Chondrocyte (in vitro differentiated cells): ENCODE results near the gene PIM3. TPM values are rescaled to one million over a fixed set of nuclear protein-coding genes. Genes with fewer than 3 reads are reported as not detected.
"Not testable (repeated sequence)": the region's sequence is repeated elsewhere in the genome, so short reads cannot be mapped to it uniquely, and the experiment has no call there.

Experiments used
- DNase-seq: peaks from one replicate; pipeline ENCODE4 v3.0.0; 2021; ENCODE audit warnings: mixed read lengths, low spot score
- H3K27ac Mint-ChIP-seq: one replicate; pipeline ENCODE4 v1.8.0; 2021; ENCODE audit warnings: mild to moderate bottlenecking, moderate library complexity, mixed read lengths; ENCODE audit not compliant: unreplicated experiment
- H3K27me3 Mint-ChIP-seq: 2 replicates; pipeline ENCODE4 v1.8.0; 2021; ENCODE audit warnings: low read depth, mixed read lengths
- H3K36me3 Mint-ChIP-seq: 2 replicates; pipeline ENCODE4 v1.8.0; 2021; ENCODE audit warnings: low read depth, mixed read lengths
- H3K4me1 Mint-ChIP-seq: 2 replicates; pipeline ENCODE4 v1.8.0; 2021; ENCODE audit warnings: low read depth, mild to moderate bottlenecking, mixed read lengths
- H3K4me3 Mint-ChIP-seq: one replicate; pipeline ENCODE4 v1.8.0; 2021; ENCODE audit warnings: mild to moderate bottlenecking, moderate library complexity, mixed read lengths; ENCODE audit not compliant: unreplicated experiment
- H3K9me3 Mint-ChIP-seq: 2 replicates; pipeline ENCODE4 v1.8.0; 2021; ENCODE audit warnings: low read depth, mixed read lengths
- CTCF ChIP-seq: fragments of 200-600 bp; sonication (generic); IDR thresholded peaks from 2 replicates; pipeline ENCODE4 v1.5.0; 2021; ENCODE audit warnings: antibody characterized with exemption, mild to moderate bottlenecking, moderate library complexity
- total RNA-seq: library from RNA; stranded (reverse); gene quantifications from 3 replicates; pipeline ENCODE4 v1.2.1, GENCODE V29; 2021

PIM3 gene
- total RNA-seq, 1 donor from 2014 or later: 18.2 TPM

GRCh38 chr22:49983148-49984042, 22.8 kb downstream of the PIM3 start:
- Mint-ChIP-seq H3K4me1 (no peaks in the 10 kb centered on the region), H3K27me3 (peaks cover 13% of the 10 kb centered on the region), H3K9me3 (peaks cover 29% of the 10 kb centered on the region), H3K36me3 (peaks cover 18% of the 10 kb centered on the region), H3K4me3 (no peak overlapping the region), H3K27ac (no peak overlapping the region)
- TF ChIP-seq CTCF: peak; percentile 71
- DNase-seq: peak; percentile 88

- H3K4me1 Mint-ChIP-seq: no peaks in the 10 kb centered on the region
- peaks cover 14% of the 10 kb centered on the region for H3K27me3 Mint-ChIP-seq
- H3K4me3 Mint-ChIP-seq: no peak overlapping the region
- TF ChIP-seq CTCF: no peak
- H3K9me3 Mint-ChIP-seq: peaks cover 27% of the 10 kb centered on the region
- DNase-seq: no peak
- no peak overlapping the region for H3K27ac Mint-ChIP-seq
- H3K36me3 Mint-ChIP-seq: peaks cover 14% of the 10 kb centered on the region
Observed at GRCh38 chr22:49986325-49986724, 25.8 kb downstream of the PIM3 start.

- peaks cover 32% of the 10 kb centered on the region for H3K9me3 Mint-ChIP-seq
- not testable (repeated sequence) for H3K4me1 Mint-ChIP-seq, H3K4me3 Mint-ChIP-seq, DNase-seq, H3K27me3 Mint-ChIP-seq, H3K27ac Mint-ChIP-seq
- H3K36me3 Mint-ChIP-seq: peaks cover 14% of the 10 kb centered on the region
Observed at GRCh38 chr22:49989826-49990225, 29.3 kb downstream of the PIM3 start.

- Mint-ChIP-seq H3K4me3 (no peak overlapping the region), H3K27ac (no peak overlapping the region), H3K4me1 (no peaks in the 10 kb centered on the region), H3K9me3 (peaks cover 23% of the 10 kb centered on the region), H3K27me3 (peaks cover 3% of the 10 kb centered on the region), H3K36me3 (peaks cover 8% of the 10 kb centered on the region)
- no peak for TF ChIP-seq CTCF
- DNase-seq: no peak
Observed at GRCh38 chr22:49991167-49991566, 30.6 kb downstream of the PIM3 start.

- Mint-ChIP-seq H3K36me3 (peaks cover 5% of the 10 kb centered on the region), H3K4me1 (no peaks in the 10 kb centered on the region), H3K27ac (no peak overlapping the region), H3K27me3 (peaks cover 3% of the 10 kb centered on the region), H3K4me3 (no peak overlapping the region), H3K9me3 (peaks cover 15% of the 10 kb centered on the region)
- TF ChIP-seq CTCF: no peak
- no peak for DNase-seq
Observed at GRCh38 chr22:49991907-49992533, 31.4 kb downstream of the PIM3 start.
